ELR (cell line): ENCODE results near the gene UBE2O.

Experiments
- DNase-seq: peaks from one replicate; pipeline ENCODE4 v3.0.0-alpha.2; 2015; ENCODE audit warnings: low read depth

The UBE2O gene

GRCh38 chr17:76452660-76453430, at the start of gene UBE2O:
Gene UBE2O, minus strand, starts transcription at chr17:76453152. Its CDS starts 11 bp downstream, at chr17:76453141.
- DNase-seq: peak; percentile 93

DNA sequence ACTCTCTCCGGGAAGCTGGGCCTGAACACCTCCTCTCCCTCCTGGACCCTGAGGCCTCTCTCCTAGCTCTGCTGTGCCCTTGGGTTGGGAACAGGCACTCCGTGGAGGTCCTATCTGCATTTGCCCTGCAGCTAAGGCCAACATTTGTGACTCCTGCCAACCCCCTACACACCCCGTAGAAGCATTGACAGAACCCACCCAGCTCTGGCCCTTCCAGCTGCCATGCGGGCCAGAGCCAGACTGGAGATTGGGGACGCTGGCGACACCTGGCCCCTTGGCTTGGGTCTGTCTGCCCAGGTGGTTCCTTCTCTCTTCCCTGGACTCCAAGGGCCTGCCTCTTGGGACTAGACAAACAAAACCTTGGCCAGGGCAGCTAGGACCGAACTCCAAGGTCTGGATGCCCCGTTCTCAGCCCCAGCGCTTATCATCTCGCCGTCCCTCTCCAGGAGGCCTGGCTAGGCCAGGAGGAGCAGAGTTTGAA, 48.9 kb upstream of the UBE2O start:
- DNase-seq: no peak

GRCh38 chr17:76501018-76501826, 48.3 kb upstream of the UBE2O start, which contains the start of gene RHBDF2:
Gene RHBDF2, minus strand, starts transcription at chr17:76501423. Its CDS starts 19,899 bp downstream, at chr17:76481524.
- DNase-seq: peak; percentile 84

DNA sequence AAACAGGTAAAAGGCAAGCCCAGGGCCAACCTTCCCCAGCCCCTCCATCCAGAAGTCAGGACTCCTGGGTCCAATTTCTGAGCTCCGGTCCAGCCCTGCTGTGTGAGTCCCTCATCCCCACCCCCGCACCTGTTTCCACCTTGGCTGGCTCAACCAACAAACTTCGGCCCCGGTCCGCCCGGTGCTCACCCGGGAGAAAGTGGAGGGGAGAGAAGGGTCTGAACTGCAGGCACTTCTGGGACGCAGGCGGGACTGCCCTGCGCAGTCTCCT, 47.7 kb upstream of the UBE2O start:
- DNase-seq: no peak

- peak; percentile 42 for DNase-seq
These were observed 47.3 kb upstream of the UBE2O start for GRCh38 chr17:76500074-76500746.

GRCh38 chr17:76499267-76499667, 46.3 kb upstream of the UBE2O start:
- peak; percentile 58 for DNase-seq

- DNase-seq: no peak
These were observed 45.9 kb upstream of the UBE2O start for GRCh38 chr17:76498876-76499251.

GRCh38 chr17:76497979-76498875, 45.3 kb upstream of the UBE2O start:
- peak; percentile 96 for DNase-seq

- no peak for DNase-seq
These were observed 44.7 kb upstream of the UBE2O start for GRCh38 chr17:76497699-76497978.

DNA sequence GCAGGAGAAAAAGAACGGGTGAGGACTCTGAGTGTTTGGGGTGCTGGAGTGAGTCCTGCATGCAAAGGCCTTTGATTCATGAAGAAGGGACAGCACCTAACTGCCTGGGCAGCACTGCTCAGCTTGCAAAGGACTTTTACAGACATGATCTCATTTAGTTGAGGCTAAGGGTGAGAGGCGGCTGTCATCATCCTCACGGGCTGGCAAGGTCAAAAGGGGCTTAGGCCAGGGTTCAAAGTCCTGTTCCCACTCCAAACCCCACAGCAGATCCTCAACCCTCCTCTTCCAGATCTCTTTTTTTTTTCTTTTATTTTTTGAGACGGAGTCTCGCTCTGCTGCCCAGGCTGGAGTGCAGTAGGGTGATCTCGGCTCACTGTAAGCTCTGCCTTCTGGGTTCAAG, 43.5 kb upstream of the UBE2O start:
- DNase-seq: no peak

DNA sequence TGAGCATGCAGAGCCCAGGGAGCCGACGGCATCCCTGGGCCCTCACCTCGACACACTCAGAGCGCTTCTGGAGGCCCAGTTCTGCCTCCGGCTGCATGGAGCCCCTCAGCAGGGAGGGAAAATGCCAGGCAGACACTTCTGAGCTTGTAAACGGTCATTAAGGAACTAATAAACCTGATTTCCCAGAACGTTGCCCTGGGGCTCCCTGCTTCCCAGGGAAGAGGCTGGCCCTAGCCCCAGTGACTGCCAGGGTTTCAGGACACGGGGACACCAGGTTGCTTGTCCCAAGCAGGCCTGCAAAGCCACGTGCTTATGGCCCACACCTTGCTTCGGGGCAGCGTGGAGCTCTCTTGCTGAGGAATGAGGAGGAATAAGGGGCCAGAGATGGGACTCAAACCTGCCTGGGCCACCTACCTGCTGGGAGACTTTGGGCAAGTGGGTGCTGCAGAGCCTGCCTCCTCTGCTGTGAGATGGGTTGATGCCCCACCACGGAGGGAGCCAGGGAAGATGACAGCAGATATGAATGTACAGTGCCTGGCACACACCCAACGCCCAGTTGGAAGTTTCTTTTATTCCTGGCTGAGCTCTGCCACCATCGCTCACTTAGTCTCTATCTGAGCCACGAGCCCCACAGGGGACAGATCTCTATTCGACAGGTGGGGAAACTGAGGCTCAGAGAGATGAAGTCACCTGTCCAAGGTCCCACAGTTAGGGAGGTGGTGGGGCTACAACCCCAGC, 42.9 kb upstream of the UBE2O start:
- DNase-seq: no peak

DNA sequence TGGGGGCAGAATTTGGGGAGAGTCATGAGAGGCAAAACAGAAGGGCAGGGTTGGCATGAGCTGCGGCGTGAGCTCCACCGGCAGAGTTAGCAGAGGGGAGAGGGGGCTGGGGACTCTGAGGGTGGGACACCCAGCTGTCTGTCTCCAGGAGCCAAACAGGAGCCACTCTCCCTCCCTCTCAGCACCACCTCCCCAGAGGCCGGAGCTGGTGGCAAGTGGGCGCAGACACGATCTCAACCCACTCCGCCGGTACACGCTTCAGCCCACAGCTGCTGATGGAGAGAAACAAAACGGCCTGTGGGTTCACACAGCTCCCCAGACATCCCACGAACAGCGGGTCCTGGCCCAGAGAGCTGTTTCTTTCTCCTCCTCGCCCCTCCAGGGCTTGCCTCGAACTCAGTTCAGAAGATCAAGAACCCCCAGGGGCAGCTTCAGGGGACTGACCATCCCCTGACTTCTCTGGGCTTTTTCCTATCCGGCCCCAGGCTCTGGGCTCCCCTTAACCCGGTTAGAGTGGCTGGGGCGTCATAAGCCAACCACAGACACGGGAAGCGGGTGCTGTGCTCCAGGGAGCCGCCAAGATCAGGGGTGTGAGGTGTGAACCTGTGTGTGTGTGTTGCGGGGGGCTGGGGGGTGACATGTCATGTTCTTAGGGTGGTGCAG, 40.7 kb upstream of the UBE2O start:
- DNase-seq: peak; percentile 38

GRCh38 chr17:76492989-76493501, 40.1 kb upstream of the UBE2O start:
- DNase-seq: peak; percentile 93

GRCh38 chr17:76492123-76492988, 39.4 kb upstream of the UBE2O start:
- DNase-seq: no peak

DNA sequence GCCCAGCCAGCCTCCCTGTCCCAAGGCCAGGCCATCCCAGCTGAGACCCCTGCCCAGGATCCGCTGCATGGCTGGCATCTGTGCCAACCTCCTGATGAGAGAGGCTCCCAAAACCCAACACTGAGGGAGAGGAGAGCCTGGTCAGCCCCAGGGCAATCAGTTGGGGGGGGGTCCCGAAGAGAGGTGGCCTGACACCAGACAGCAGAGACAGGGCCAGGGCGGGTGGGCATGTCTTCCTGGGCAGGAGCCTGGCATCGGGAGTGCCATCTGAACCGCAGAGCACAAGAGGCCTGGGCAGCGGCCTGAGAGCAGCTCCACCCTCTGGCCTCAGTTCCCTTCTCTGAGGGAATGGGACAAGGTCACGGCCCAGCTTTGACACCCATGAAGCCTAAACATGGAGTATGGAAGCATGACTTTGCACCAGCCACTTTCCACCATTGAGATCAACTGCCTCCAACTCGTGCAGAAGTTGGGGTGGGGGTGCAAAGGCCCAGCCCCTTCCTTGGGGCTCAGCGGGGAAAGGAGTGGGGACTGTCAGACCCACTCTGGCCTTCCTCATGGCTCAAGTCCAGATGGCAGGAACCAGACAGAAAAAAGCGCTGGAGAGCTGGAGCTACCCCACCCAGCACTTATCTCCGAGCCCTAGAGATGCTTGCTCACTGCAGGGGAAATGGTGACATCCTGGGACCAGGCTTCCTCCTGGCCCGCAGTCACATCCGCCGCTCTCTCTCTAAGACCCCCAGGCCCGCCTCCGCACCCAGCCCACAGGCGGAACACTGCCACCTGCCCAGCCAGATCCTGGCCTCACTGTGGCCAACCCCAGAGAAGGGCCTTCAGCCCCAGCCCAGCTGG, 38.5 kb upstream of the UBE2O start:
- no peak for DNase-seq

DNA sequence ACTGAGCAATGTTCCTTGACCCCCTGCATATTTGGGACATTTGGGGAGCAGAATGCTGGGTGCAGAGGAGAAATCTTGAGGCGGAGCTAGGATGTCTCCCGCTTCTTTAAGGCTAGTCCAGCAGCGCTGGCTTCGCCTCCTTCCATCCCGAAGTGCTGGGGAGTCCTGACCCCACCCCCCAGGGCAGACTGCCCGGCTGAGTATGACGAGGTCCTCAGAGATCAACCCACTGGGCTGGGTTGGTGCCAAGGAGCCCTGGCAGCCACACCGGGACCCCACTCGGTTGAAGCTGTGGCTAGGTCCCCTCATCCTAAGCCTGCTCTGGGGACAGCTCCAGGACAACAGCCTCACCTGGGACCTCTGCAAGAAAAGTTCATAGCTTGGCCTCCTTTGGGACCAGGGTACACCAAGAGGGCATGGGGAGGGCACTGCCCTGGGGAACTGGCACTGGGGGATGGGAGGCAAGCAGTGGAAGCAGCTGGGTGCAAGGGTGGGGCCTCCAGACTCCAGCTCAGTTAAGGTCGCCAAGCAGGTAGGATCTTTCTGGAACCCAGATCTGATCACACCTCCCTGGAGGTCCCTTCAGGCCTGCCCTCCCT, 37.3 kb upstream of the UBE2O start:
- no peak for DNase-seq

GRCh38 chr17:76487451-76488192, 34.7 kb upstream of the UBE2O start:
- no peak for DNase-seq
